ENCODE results near the gene ZCCHC7. TPM values are rescaled to one million over a fixed set of nuclear protein-coding genes. Genes with fewer than 3 reads are reported as not detected.

The ZCCHC7 gene
- total and polyA plus RNA-seq, 2 of the 8 experiments (the other 6 are each of a cell fraction or from before 2014, with no cell fraction given), result 12.2 to 27.5 TPM

- TF ChIP-seq CHD7 (IDR thresholded peaks at IDR 0.05; ENCODE audit: insufficient replicate concordance, low read length), result no peak
- no peak for TF ChIP-seq CHD2 (IDR thresholded peaks at IDR 0.05; ENCODE audit: low read length)
- no peak for TF ChIP-seq CTCF (IDR thresholded peaks at IDR 0.05; ENCODE audit: control extremely low read depth in 1 of 3, insufficient read depth in 1 of 3, low read depth in 1 of 3, low read length in 3 of 3)
- no peak for TF ChIP-seq TAF1 (IDR thresholded peaks at IDR 0.05; ENCODE audit: low read depth, low read length)
- TF ChIP-seq USF2 (IDR thresholded peaks at IDR 0.05; ENCODE audit: low read length), result no peak
- TF ChIP-seq KDM4A (IDR thresholded peaks at IDR 0.05; ENCODE audit: low read depth, low read length, severe bottlenecking), result no peak
- TF ChIP-seq POLR2AphosphoS5 (IDR thresholded peaks at IDR 0.05; ENCODE audit: low read depth, low read length), result no peak
- no peak for TF ChIP-seq SP1 (IDR thresholded peaks at IDR 0.05; ENCODE audit: low read depth, low read length)
- TF ChIP-seq KDM1A (IDR thresholded peaks at IDR 0.05; ENCODE audit: borderline replicate concordance, low read length), result no peak
These were observed 211.5 kb downstream of the ZCCHC7 start (continued) for GRCh38 chr9:37331871-37332270.
